ENCODE data around the gene RBFOX2.

DNA sequence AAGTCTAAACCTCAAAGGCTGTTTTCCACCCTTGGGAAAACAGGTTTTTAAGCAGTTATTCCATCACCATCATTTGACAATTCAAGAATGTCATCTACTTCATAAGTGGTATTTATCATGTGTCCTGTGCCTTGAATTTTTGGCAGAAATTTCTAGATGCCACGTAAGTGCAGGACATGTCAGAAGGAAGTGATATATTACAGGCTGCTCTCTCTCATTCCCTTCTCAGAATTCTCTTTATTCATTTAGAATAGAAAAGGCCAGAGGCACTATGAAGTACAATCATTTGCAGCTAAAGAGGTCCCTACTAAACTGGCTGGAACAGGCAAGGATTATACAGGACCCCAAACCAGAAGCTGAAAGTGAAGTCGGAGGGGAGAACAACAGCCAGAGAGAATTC lies 11.9 kb downstream of the RBFOX2 start:
- TF ChIP-seq, protein P1, sequence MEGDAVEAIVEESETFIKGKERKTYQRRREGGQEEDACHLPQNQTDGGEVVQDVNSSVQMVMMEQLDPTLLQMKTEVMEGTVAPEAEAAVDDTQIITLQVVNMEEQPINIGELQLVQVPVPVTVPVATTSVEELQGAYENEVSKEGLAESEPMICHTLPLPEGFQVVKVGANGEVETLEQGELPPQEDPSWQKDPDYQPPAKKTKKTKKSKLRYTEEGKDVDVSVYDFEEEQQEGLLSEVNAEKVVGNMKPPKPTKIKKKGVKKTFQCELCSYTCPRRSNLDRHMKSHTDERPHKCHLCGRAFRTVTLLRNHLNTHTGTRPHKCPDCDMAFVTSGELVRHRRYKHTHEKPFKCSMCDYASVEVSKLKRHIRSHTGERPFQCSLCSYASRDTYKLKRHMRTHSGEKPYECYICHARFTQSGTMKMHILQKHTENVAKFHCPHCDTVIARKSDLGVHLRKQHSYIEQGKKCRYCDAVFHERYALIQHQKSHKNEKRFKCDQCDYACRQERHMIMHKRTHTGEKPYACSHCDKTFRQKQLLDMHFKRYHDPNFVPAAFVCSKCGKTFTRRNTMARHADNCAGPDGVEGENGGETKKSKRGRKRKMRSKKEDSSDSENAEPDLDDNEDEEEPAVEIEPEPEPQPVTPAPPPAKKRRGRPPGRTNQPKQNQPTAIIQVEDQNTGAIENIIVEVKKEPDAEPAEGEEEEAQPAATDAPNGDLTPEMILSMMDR (IDR thresholded peaks at IDR 0.05; ENCODE audit: low read length), result no peak
- no peak for TF ChIP-seq EZH2 (IDR thresholded peaks at IDR 0.05; ENCODE audit: borderline replicate concordance, low read length)

Data from OCI-LY1 (cell line).